ENCODE measurements around the gene ADIG. TPM values are rescaled to one million over a fixed set of nuclear protein-coding genes. Genes with fewer than 3 reads are reported as not detected.

ADIG gene
- not detected for total RNA-seq

GRCh38 chr20:38581013-38581412 lies at the start of gene ADIG:
Gene ADIG, plus strand, starts transcription at chr20:38581197. Its CDS starts 54 bp downstream, at chr20:38581251.

GRCh38 chr20:38601216-38602184 lies 20.5 kb downstream of the ADIG start, which contains the start of gene ARHGAP40:
Gene ARHGAP40, plus strand, starts transcription at chr20:38601809.

Other genes starting within 250 kb of the ADIG start
- gene LBP, start 234.7 kb upstream of the ADIG start, total RNA-seq, result not detected
- gene SNHG17, start 145.9 kb upstream of the ADIG start, total RNA-seq, result 10 to 100 TPM; 32.0 to 36.8 TPM
- gene RALGAPB, start 108.4 kb upstream of the ADIG start, total RNA-seq, result 10 to 100 TPM; 30.9 to 33.8 TPM
- gene ARHGAP40, start 20.6 kb downstream of the ADIG start, total RNA-seq, result not detected
- gene SLC32A1, start 143.3 kb downstream of the ADIG start, total RNA-seq, result not detected
- gene ACTR5, start 167.3 kb downstream of the ADIG start, total RNA-seq, result 10 to 100 TPM in 1 of 2 experiments, 1 to 10 TPM in 1; 9.9 to 10.4 TPM
- gene PPP1R16B, start 224.5 kb downstream of the ADIG start, total RNA-seq, result 10 to 100 TPM; 78.0 to 80.5 TPM

Data from activated naive CD4-positive, alpha-beta T cell treated with anti-CD3 and anti-CD28 coated beads, Interleukin-2, amount 10 ng/mL, durations not matched to agents 5 hours and 36 hours (primary cell).